Activated CD8-positive, alpha-beta T cell treated with anti-CD3 and anti-CD28 coated beads for 36 hours (primary cell): ENCODE data around the gene KIAA1614. TPM values are rescaled to one million over a fixed set of nuclear protein-coding genes. Genes with fewer than 3 reads are reported as not detected.

ENCODE experiments used
- ATAC-seq: fragments of 200-7000 bp; cut with Tn5 transposase; one replicate; pipeline ENCODE4 v1.10.0; 2021; ENCODE audit warnings: mild to moderate bottlenecking, moderate library complexity
- CTCF ChIA-PET: fragments of 350-600 bp; sonication (Branson Sonifier 250); formaldehyde crosslinking; loops from one replicate; lab custom pipeline; 2021; ENCODE audit warnings: antibody characterized with exemption; lab: Charles Lee
- POLR2A ChIA-PET: fragments of 350-600 bp; sonication (Branson Sonifier 250); formaldehyde crosslinking; loops from one replicate; lab custom pipeline; 2021; ENCODE audit warnings: antibody characterized with exemption; lab: Charles Lee
- DNase-seq: peaks from one replicate; pipeline ENCODE4 v3.0.0-alpha.2; 2020
- H3K27ac Mint-ChIP-seq: one replicate; pipeline ENCODE4 v1.8.0; 2021; ENCODE audit warnings: mild to moderate bottlenecking, mixed read lengths
- H3K27me3 Mint-ChIP-seq: one replicate; pipeline ENCODE4 v1.8.0; 2021; ENCODE audit warnings: mixed read lengths
- H3K36me3 Mint-ChIP-seq: one replicate; pipeline ENCODE4 v1.8.0; 2021; ENCODE audit warnings: low read depth, mixed read lengths
- H3K4me1 Mint-ChIP-seq: one replicate; pipeline ENCODE4 v1.8.0; 2021; ENCODE audit warnings: low read depth, mixed read lengths
- H3K4me3 Mint-ChIP-seq: one replicate; pipeline ENCODE4 v1.8.0; 2021; ENCODE audit warnings: mild to moderate bottlenecking, moderate library complexity, mixed read lengths
- H3K9me3 Mint-ChIP-seq: one replicate; pipeline ENCODE4 v1.8.0; 2021; ENCODE audit warnings: mixed read lengths
- CTCF ChIP-seq: fragments of 200-600 bp; IDR thresholded peaks from one replicate; pipeline ENCODE4 v1.8.0; 2022; ENCODE audit warnings: antibody characterized with exemption, mild to moderate bottlenecking
- intact Hi-C: fragments of 100-400 bp; cut with micrococcal nuclease; formaldehyde crosslinking; loops from one replicate; pipeline ENCODE4 v1.10.0; 2022
- total RNA-seq, 2 experiments: library from RNA; stranded (reverse); gene quantifications; one replicate each; pipeline ENCODE4 v1.2.3, GENCODE V29; 2021

Gene KIAA1614
- total RNA-seq, 2 experiments from 2014 or later: 0.18 TPM; not detected in 1

GRCh38 chr1:180916771-180917170 is 4.1 kb downstream of the KIAA1614 start:
- Mint-ChIP-seq H3K4me1 (no peaks in the 10 kb centered on the region), H3K27ac (no peak overlapping the region), H3K9me3 (no peaks in the 10 kb centered on the region), H3K36me3 (no peaks in the 10 kb centered on the region), H3K4me3 (no peak overlapping the region), H3K27me3 (peaks cover 24% of the 10 kb centered on the region)
- ChIA-PET POLR2A (no interaction called here), CTCF (interaction anchor here (1.3 kb wide), 1 partner anchor 35 kb away, joined by 3 read pairs; no protein-coding TSS in a partner anchor)
- intact Hi-C loops: no loop called here
- no peak for TF ChIP-seq CTCF
- no peak for ATAC-seq
- DNase-seq: no peak

GRCh38 chr1:180917306-180918065 is 4.8 kb downstream of the KIAA1614 start:
- TF ChIP-seq CTCF: no peak
- ATAC-seq (no peak), DNase-seq (no peak)
- Mint-ChIP-seq H3K27ac (no peak overlapping the region), H3K36me3 (no peaks in the 10 kb centered on the region), H3K9me3 (no peaks in the 10 kb centered on the region), H3K4me1 (no peaks in the 10 kb centered on the region), H3K27me3 (peaks cover 18% of the 10 kb centered on the region), H3K4me3 (no peak overlapping the region)
- CTCF ChIA-PET: interaction anchor here (0.6 to 1.3 kb wide), 2 partner anchors 36 to 45 kb away, joined by 3 read pairs; no protein-coding TSS in a partner anchor
- intact Hi-C loops: no loop called here
- POLR2A ChIA-PET: no interaction called here

DNA sequence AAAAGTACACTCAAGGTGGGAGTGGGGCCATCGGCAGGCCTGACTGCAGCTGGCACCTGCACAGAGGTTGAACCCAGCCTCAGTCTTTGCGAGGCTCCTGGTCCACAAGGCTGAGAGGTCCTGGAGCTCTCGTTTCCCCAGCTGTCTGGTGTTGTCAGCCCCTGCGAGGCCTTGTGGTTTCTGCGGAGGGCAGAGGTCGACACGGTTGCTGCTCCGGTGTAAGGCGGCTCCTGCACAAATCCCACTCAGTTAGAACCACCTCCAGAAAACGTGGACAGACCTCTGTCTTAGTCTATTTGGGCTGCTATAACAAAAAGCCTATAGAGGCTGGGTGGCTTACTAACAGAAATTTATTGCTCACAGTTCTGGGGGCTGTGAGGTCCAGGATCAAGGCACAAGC is 5.8 kb downstream of the KIAA1614 start:
- no peak for DNase-seq
- Mint-ChIP-seq H3K4me3 (no peak overlapping the region), H3K4me1 (no peaks in the 10 kb centered on the region), H3K36me3 (no peaks in the 10 kb centered on the region), H3K9me3 (no peaks in the 10 kb centered on the region), H3K27ac (no peak overlapping the region), H3K27me3 (peaks cover 16% of the 10 kb centered on the region)
- intact Hi-C loops: no loop called here
- no peak for ATAC-seq
- POLR2A ChIA-PET: no interaction called here
- TF ChIP-seq CTCF: no peak
- CTCF ChIA-PET: no interaction called here

- H3K36me3 Mint-ChIP-seq: no peaks in the 10 kb centered on the region
- ChIA-PET CTCF (no interaction called here), POLR2A (no interaction called here)
- no peak overlapping the region for H3K27ac Mint-ChIP-seq
- H3K27me3 Mint-ChIP-seq: peaks cover 8% of the 10 kb centered on the region
- DNase-seq (no peak), ATAC-seq (no peak)
- intact Hi-C loops: no loop called here
- no peak for TF ChIP-seq CTCF
- H3K9me3 Mint-ChIP-seq: no peaks in the 10 kb centered on the region
- H3K4me3 Mint-ChIP-seq: no peak overlapping the region
- no peaks in the 10 kb centered on the region for H3K4me1 Mint-ChIP-seq
Observed at GRCh38 chr1:180919183-180919700, 6.5 kb downstream of the KIAA1614 start.

DNA sequence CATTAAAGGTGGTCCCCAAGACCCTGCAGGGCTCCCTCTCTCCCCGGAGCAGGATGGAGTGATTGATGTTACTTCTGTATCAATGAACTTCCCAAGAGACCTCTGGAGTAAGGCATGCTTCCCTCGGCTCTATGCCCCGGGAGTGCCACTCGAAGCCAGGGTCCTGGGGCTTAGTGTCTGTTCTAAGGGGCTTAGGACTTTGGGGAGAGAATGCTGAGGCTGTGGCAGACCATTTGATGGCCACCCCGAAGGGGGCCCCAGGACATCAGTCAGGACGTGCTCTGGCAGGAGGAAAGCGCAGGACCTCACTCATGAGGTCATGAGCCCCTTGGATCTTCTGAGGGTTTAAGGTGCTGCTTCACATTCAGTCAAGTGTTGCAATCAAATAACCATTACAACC is 7.5 kb downstream of the KIAA1614 start:
- no peak for TF ChIP-seq CTCF
- Mint-ChIP-seq H3K27ac (no peak overlapping the region), H3K4me3 (no peak overlapping the region), H3K9me3 (no peaks in the 10 kb centered on the region), H3K27me3 (peaks cover 2% of the 10 kb centered on the region), H3K36me3 (no peaks in the 10 kb centered on the region), H3K4me1 (no peaks in the 10 kb centered on the region)
- ChIA-PET CTCF (interaction anchor here (1.3 kb wide), 1 partner anchor 38 kb away, joined by 5 read pairs; no protein-coding TSS in a partner anchor), POLR2A (no interaction called here)
- ATAC-seq (no peak), DNase-seq (no peak)
- intact Hi-C loops: no loop called here
